Measurements from ENCODE around the gene TUG1. TPM values are rescaled to one million over a fixed set of nuclear protein-coding genes. Genes with fewer than 3 reads are reported as not detected.

TUG1 gene
- total and polyA plus RNA-seq, 2 donors (not counting 3 experiments of a cell fraction or from before 2014, with no cell fraction given) = 77.1 to 85.9 TPM

- no peaks in the 10 kb centered on the region for H4K20me1 ChIP-seq (replicated peaks; ENCODE audit: control insufficient read depth, extremely low read depth, insufficient read depth, low read length)
- no peak overlapping the region for H2AFZ ChIP-seq (ENCODE audit: low read depth, low read length)
- TF ChIP-seq CTCF (IDR thresholded peaks at IDR 0.05; ENCODE audit: extremely low read depth in 1 of 2, insufficient read depth in 1 of 2, low read depth in 1 of 2, low read length in 2 of 2) = peak; percentile 87 to 88
- TF ChIP-seq MYC (IDR thresholded peaks at IDR 0.05; ENCODE audit: low read depth, low read length) = no peak
- H3K4me1 ChIP-seq (ENCODE audit: control insufficient read depth, extremely low read depth, insufficient read depth, low read length) = peaks cover 13% of the 10 kb centered on the region
- peak overlapping the region; percentile 15 for H3K9ac ChIP-seq (replicated peaks; ENCODE audit: extremely low read depth, insufficient read depth, low read length)
- CTCF ChIA-PET = interaction anchor here (0.9 to 7.6 kb wide), 16 partner anchors 11 to 296 kb away, joined by 3 to 231 read pairs (median 6); no protein-coding TSS in a partner anchor
- FAIRE-seq = peak; percentile 82
- H3K4me3 ChIP-seq (replicated peaks in 1 of 3; ENCODE audit: insufficient read depth in 1 of 3, low read depth in 1 of 3, low read length in 3 of 3) = no peak overlapping the region
- H3K9me3 ChIP-seq (replicated peaks; ENCODE audit: control insufficient read depth, insufficient read depth, low read length) = no peaks in the 10 kb centered on the region
- H3K9me1 ChIP-seq (replicated peaks; ENCODE audit: control insufficient read depth, extremely low read depth, insufficient read depth, low read length) = no peaks in the 10 kb centered on the region
- BruUV-seq (replicated peaks) = no TSS peak
- peaks cover 0 to 4% of the 10 kb centered on the region in 2 experiments for H3K36me3 ChIP-seq (ENCODE audit: control insufficient read depth in 2 of 2, extremely low read depth in 1 of 2, insufficient read depth in 2 of 2, low read length in 2 of 2)
- peak; percentile 62 for DNase-seq (ENCODE audit: low read depth, low spot score)
- peak overlapping the region; percentile 41 for H3K4me2 ChIP-seq (ENCODE audit: insufficient read depth, low read length)
- intact Hi-C loops (cut with micrococcal nuclease) (loop anchor here (1.0 to 5.0 kb wide), 5 partner anchors 54 to 328 kb away; partner anchors contain the start of genes PES1 and SLC35E4), dilution Hi-C loops (cut with MboI; ENCODE audit: extremely low pct_ligation_motif_present, low sequenced_read_pairs) (no loop called here)
- no peaks in the 10 kb centered on the region for H3K79me2 ChIP-seq (ENCODE audit: control insufficient read depth, insufficient read depth, low read length)
- H3K27me3 ChIP-seq (ENCODE audit: control insufficient read depth in 2 of 2, insufficient read depth in 2 of 2, low read length in 2 of 2) = no peaks in the 10 kb centered on the region
- POLR2A ChIA-PET = no interaction called here
- no peak overlapping the region for H3K27ac ChIP-seq (ENCODE audit: insufficient read depth, low read depth, low read length)
These were observed 48.7 kb upstream of the TUG1 start for GRCh38 chr22:30920407-30920806.

- no peak overlapping the region for H2AFZ ChIP-seq (ENCODE audit: low read depth, low read length)
- FAIRE-seq (peak; percentile 24), DNase-seq (ENCODE audit: low read depth, low spot score) (no peak)
- no peak for TF ChIP-seq JUN (IDR thresholded peaks at IDR 0.05; ENCODE audit: borderline replicate concordance, insufficient read depth, insufficient read length, low read depth)
- no peak for TF ChIP-seq MAX (IDR thresholded peaks at IDR 0.05; ENCODE audit: insufficient read depth, insufficient read length)
- TF ChIP-seq EZH2 (IDR thresholded peaks at IDR 0.05; ENCODE audit: borderline replicate concordance, low read depth, low read length, severe bottlenecking) = no peak
- no peak for TF ChIP-seq POLR2AphosphoS5 (IDR thresholded peaks at IDR 0.05; ENCODE audit: insufficient read depth, low read depth, low read length)
- no peak for TF ChIP-seq POLR2A (IDR thresholded peaks at IDR 0.05; ENCODE audit: low read depth, low read length)
- no peak for TF ChIP-seq CTCF (IDR thresholded peaks at IDR 0.05; ENCODE audit: extremely low read depth in 1 of 2, insufficient read depth in 1 of 2, low read depth in 1 of 2, low read length in 2 of 2)
- TF ChIP-seq FOS (IDR thresholded peaks at IDR 0.05; ENCODE audit: borderline replicate concordance, insufficient read depth, low read length) = no peak
- no peak for TF ChIP-seq MYC (IDR thresholded peaks at IDR 0.05; ENCODE audit: low read depth, low read length)
- CTCF ChIA-PET = interaction anchor here (1.4 to 7.6 kb wide), 8 partner anchors 12 to 286 kb away, joined by 3 to 231 read pairs (median 8); no protein-coding TSS in a partner anchor
- intact Hi-C loops (cut with micrococcal nuclease) = loop anchor here (2.0 to 5.0 kb wide), 3 partner anchors 54 to 329 kb away; partner anchors contain the start of gene PES1
- H3K4me3 ChIP-seq (replicated peaks in 1 of 3; ENCODE audit: insufficient read depth in 1 of 3, low read depth in 1 of 3, low read length in 3 of 3) = peak overlapping the region in 1 of 3 experiments; percentile 23
- H3K4me2 ChIP-seq (ENCODE audit: insufficient read depth, low read length) = peak overlapping the region; percentile 66
- no peaks in the 10 kb centered on the region for H3K9me3 ChIP-seq (replicated peaks; ENCODE audit: control insufficient read depth, insufficient read depth, low read length)
- H3K79me2 ChIP-seq (ENCODE audit: control insufficient read depth, insufficient read depth, low read length) = no peaks in the 10 kb centered on the region
- no peak overlapping the region for H3K9ac ChIP-seq (replicated peaks; ENCODE audit: extremely low read depth, insufficient read depth, low read length)
- no peaks in the 10 kb centered on the region for H3K9me1 ChIP-seq (replicated peaks; ENCODE audit: control insufficient read depth, extremely low read depth, insufficient read depth, low read length)
- no peaks in the 10 kb centered on the region for H4K20me1 ChIP-seq (replicated peaks; ENCODE audit: control insufficient read depth, extremely low read depth, insufficient read depth, low read length)
- no peak overlapping the region for H3K27ac ChIP-seq (ENCODE audit: insufficient read depth, low read depth, low read length)
- no TSS peak for BruUV-seq (replicated peaks)
- dilution Hi-C loops (cut with MboI; ENCODE audit: extremely low pct_ligation_motif_present, low sequenced_read_pairs) = no loop called here
- H3K36me3 ChIP-seq (ENCODE audit: control insufficient read depth in 2 of 2, extremely low read depth in 1 of 2, insufficient read depth in 2 of 2, low read length in 2 of 2) = peaks cover 0 to 9% of the 10 kb centered on the region in 2 experiments
- H3K27me3 ChIP-seq (ENCODE audit: control insufficient read depth in 2 of 2, insufficient read depth in 2 of 2, low read length in 2 of 2) = no peaks in the 10 kb centered on the region
- POLR2A ChIA-PET = interaction anchor here (0.7 to 0.9 kb wide), 2 partner anchors 20 to 352 kb away, joined by 3 to 9 read pairs; no protein-coding TSS in a partner anchor
- H3K4me1 ChIP-seq (ENCODE audit: control insufficient read depth, extremely low read depth, insufficient read depth, low read length) = peaks cover 13% of the 10 kb centered on the region
These were observed 48.0 kb upstream of the TUG1 start for GRCh38 chr22:30921108-30921507.
